Aorta (tissue), 5 donors: ENCODE results near the gene NUBPL. TPM values are rescaled to one million over a fixed set of nuclear protein-coding genes. Genes with fewer than 3 reads are reported as not detected.
"Not testable (repeated sequence)": the region's sequence is repeated elsewhere in the genome, so short reads cannot be mapped to it uniquely, and the experiment has no call there.

Source experiments
- ATAC-seq: fragments of 200-7000 bp; cut with Tn5 transposase; one replicate; pipeline ENCODE4 v1.9.1; 2022; ENCODE audit warnings: moderate library complexity; ENCODE audit not compliant: low FRiP score
- DNase-seq, 2 donors: peaks; one replicate each; pipeline ENCODE4 v3.0.0-alpha.2; 2020
- H3K27ac ChIP-seq, 2 donors: one replicate each; pipeline ENCODE4 v1.5.1; 2013; ENCODE audit warnings: low read length in 2 of 2, mild to moderate bottlenecking in 2 of 2, moderate library complexity in 2 of 2, control low read depth in 1 of 2, inconsistent platforms in 1 of 2, low read depth in 1 of 2
- H3K27me3 ChIP-seq, 2 donors: one replicate each; pipeline ENCODE4 v1.6.1; 2013; ENCODE audit warnings: control low read depth in 1 of 2, low read length in 1 of 2, mild to moderate bottlenecking in 1 of 2, moderate library complexity in 1 of 2; ENCODE audit not compliant: insufficient read depth in 2 of 2, control insufficient read depth in 1 of 2
- H3K36me3 ChIP-seq, 2 donors: one replicate each; pipeline ENCODE4 v1.6.1; 2013; ENCODE audit warnings: control low read depth in 1 of 2, low read length in 1 of 2, mild to moderate bottlenecking in 1 of 2; ENCODE audit not compliant: insufficient read depth in 2 of 2, control insufficient read depth in 1 of 2
- H3K4me1 ChIP-seq, 2 donors: one replicate each; pipeline ENCODE4 v1.6.1; 2013; ENCODE audit warnings: low read length in 2 of 2, control low read depth in 1 of 2, mild to moderate bottlenecking in 1 of 2, moderate library complexity in 1 of 2; ENCODE audit not compliant: insufficient read depth in 2 of 2, control insufficient read depth in 1 of 2
- H3K4me3 ChIP-seq, 2 donors: one replicate each; pipeline ENCODE4 v1.5.1; 2013; ENCODE audit warnings: low read length in 2 of 2, control low read depth in 1 of 2, mild to moderate bottlenecking in 1 of 2
- H3K9me3 ChIP-seq: one replicate; pipeline ENCODE4 v1.6.1; 2013; ENCODE audit warnings: mild to moderate bottlenecking, low read length; ENCODE audit not compliant: control insufficient read depth
- WGBS, 2 donors: extraction: QIAGEN DNeasy Blood & Tissue Kit; methylation state at CpG; one replicate each; pipeline ENCODE4 v1.1.7; 2013; 5-methylcytosine and 5-hydroxymethylcytosine counted together
- intact Hi-C, 2 donors: fragments of 100-400 bp; cut with DNase I; formaldehyde crosslinking; loops; one replicate each; pipeline versions ENCODE4 v1.14.2 to v1.15.0; 2022
- polyA plus RNA-seq, 2 donors: library from polyadenylated mRNA; stranded (reverse); fragments of 200-250 nt; gene quantifications; one replicate each; pipeline ENCODE4 v1.2.3, GENCODE V29; 2013
- total RNA-seq, 2 donors: library from RNA; stranded (reverse); fragmentation: NEBNext Ultra II Directional; extraction: Animal tissue kit (Norgen Biotek cat#: 25700); gene quantifications; one replicate each; pipeline ENCODE4 v1.2.1, GENCODE V29; 2021
- donor health status: healthy with polysubstance abuse.
- donor health status: Bipolar disorder and iron deficiency.
- donor health status: DM: no; HTN: no; CAD: no.
- donor health status: DM: no; HTN: no; CAD: no.
- donor health status: DM: yes; HTN: yes; CAD: no.

The NUBPL gene
- total and polyA plus RNA-seq, 4 donors = 6.6 to 15.9 (median 9.5) TPM

GRCh38 chr14:31806249-31806648 is 245.0 kb downstream of the NUBPL start:
- no peak for DNase-seq
- Histone ChIP-seq H3K36me3 (no peaks in the 10 kb centered on the region), H3K4me3 (no peak overlapping the region), H3K27ac (no peak overlapping the region), H3K4me1 (no peaks in the 10 kb centered on the region), H3K27me3 (no peaks in the 10 kb centered on the region), H3K9me3 (no peaks in the 10 kb centered on the region)
- intact Hi-C loops = no loop called here
- ATAC-seq = no peak

GRCh38 chr14:31811693-31812628 is 250.8 kb downstream of the NUBPL start:
- H3K27me3 ChIP-seq, ATAC-seq, DNase-seq, H3K4me1 ChIP-seq, H3K27ac ChIP-seq, H3K4me3 ChIP-seq, intact Hi-C loops, H3K36me3 ChIP-seq, H3K9me3 ChIP-seq: not testable (repeated sequence)
- 71 to 73% methylated on average over 15 of the region's 15 CpGs for WGBS, 2 donors

- H3K36me3 ChIP-seq, ATAC-seq, intact Hi-C loops, H3K4me1 ChIP-seq, H3K4me3 ChIP-seq, H3K27me3 ChIP-seq, DNase-seq, H3K27ac ChIP-seq, H3K9me3 ChIP-seq: not testable (repeated sequence)
- WGBS, 2 donors = 93 to 96% methylated on average over 2 of the region's 2 CpGs
These were observed 252.7 kb downstream of the NUBPL start for GRCh38 chr14:31813724-31814490.

- no peaks in the 10 kb centered on the region for H3K9me3 ChIP-seq
- no peaks in the 10 kb centered on the region for H3K27me3 ChIP-seq
- no peak overlapping the region for H3K4me3 ChIP-seq
- H3K4me1 ChIP-seq = no peaks in the 10 kb centered on the region
- no peak for DNase-seq
- ATAC-seq = no peak
- intact Hi-C loops = no loop called here
- H3K27ac ChIP-seq = no peak overlapping the region
- H3K36me3 ChIP-seq = no peaks in the 10 kb centered on the region
These were observed 258.1 kb downstream of the NUBPL start for GRCh38 chr14:31819281-31819680.

GRCh38 chr14:31825459-31825858 is 264.3 kb downstream of the NUBPL start:
- no peaks in the 10 kb centered on the region for H3K27me3 ChIP-seq
- no peaks in the 10 kb centered on the region for H3K4me1 ChIP-seq
- DNase-seq (no peak), ATAC-seq (no peak)
- H3K4me3 ChIP-seq = no peak overlapping the region
- H3K27ac ChIP-seq = no peak overlapping the region
- no peaks in the 10 kb centered on the region for H3K36me3 ChIP-seq
- intact Hi-C loops = no loop called here
- H3K9me3 ChIP-seq = no peaks in the 10 kb centered on the region

- H3K9me3 ChIP-seq = no peaks in the 10 kb centered on the region
- H3K36me3 ChIP-seq = no peaks in the 10 kb centered on the region
- ATAC-seq = no peak
- H3K4me3 ChIP-seq = no peak overlapping the region
- no peaks in the 10 kb centered on the region for H3K27me3 ChIP-seq
- intact Hi-C loops = no loop called here
- no peak for DNase-seq
- no peak overlapping the region for H3K27ac ChIP-seq
- H3K4me1 ChIP-seq = no peaks in the 10 kb centered on the region
These were observed 266.1 kb downstream of the NUBPL start for GRCh38 chr14:31827325-31827724.

- H3K9me3 ChIP-seq = no peaks in the 10 kb centered on the region
- H3K36me3 ChIP-seq = no peaks in the 10 kb centered on the region
- intact Hi-C loops = no loop called here
- no peak for ATAC-seq
- no peak overlapping the region for H3K4me3 ChIP-seq
- 51% methylated on average over 3 of the region's 3 CpGs for WGBS, 2 donors
- H3K27me3 ChIP-seq = no peaks in the 10 kb centered on the region
- no peaks in the 10 kb centered on the region for H3K4me1 ChIP-seq
- no peak for DNase-seq
- no peak overlapping the region for H3K27ac ChIP-seq
These were observed 268.0 kb downstream of the NUBPL start for GRCh38 chr14:31828946-31829868.

GRCh38 chr14:31834616-31835015 is 273.4 kb downstream of the NUBPL start:
- ATAC-seq = no peak
- no peak for DNase-seq
- H3K36me3 ChIP-seq = no peaks in the 10 kb centered on the region
- H3K9me3 ChIP-seq = no peaks in the 10 kb centered on the region
- H3K27ac ChIP-seq = no peak overlapping the region
- no peak overlapping the region for H3K4me3 ChIP-seq
- WGBS, 2 donors = 15 to 18% methylated on average over 1 of the region's 1 CpG
- H3K4me1 ChIP-seq = no peaks in the 10 kb centered on the region
- intact Hi-C loops = no loop called here
- H3K27me3 ChIP-seq = no peaks in the 10 kb centered on the region
